ENCODE results near the gene SLC2A9.

The SLC2A9 gene

DNA sequence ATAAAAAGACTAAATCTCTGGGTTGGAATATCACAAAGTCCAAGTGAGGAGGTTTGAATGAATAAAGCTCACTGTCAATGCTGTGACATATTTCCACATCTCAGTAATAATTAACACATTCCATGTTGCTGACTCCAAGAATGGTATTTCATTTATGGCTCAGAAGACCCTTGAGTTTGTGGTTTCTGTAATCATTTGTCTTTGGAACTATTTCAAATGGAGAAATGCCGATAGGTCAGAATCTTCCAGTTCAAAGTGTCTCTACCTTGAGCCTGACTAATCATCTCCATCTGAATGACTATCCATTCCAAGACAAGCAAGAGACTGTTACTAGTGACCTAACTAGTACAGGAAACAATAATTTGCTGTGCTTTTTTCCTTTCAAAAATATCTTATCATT lies 24.2 kb upstream of the SLC2A9 start:
- no peak for DNase-seq (ENCODE audit: low read depth)

DNA sequence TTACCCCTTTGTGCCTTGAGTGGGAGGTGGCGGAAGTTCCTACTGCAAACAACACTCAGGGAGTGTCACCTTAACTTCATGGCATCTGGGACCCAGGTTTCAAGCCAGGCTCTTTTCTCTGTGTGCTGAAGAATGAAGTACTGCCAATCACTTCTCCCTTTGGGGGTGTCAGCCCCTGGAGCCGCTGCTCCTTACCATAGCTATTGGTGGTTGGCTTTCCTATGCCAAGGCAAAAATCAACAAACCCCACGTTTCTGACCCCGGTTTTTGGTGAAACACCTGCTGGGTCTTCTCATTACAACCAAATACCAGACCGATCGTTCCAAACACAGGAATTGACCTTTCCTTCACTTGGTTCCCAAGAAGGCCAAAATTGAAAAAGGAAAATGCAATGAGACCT lies 19.7 kb upstream of the SLC2A9 start:
- DNase-seq (ENCODE audit: low read depth), result no peak

DNA sequence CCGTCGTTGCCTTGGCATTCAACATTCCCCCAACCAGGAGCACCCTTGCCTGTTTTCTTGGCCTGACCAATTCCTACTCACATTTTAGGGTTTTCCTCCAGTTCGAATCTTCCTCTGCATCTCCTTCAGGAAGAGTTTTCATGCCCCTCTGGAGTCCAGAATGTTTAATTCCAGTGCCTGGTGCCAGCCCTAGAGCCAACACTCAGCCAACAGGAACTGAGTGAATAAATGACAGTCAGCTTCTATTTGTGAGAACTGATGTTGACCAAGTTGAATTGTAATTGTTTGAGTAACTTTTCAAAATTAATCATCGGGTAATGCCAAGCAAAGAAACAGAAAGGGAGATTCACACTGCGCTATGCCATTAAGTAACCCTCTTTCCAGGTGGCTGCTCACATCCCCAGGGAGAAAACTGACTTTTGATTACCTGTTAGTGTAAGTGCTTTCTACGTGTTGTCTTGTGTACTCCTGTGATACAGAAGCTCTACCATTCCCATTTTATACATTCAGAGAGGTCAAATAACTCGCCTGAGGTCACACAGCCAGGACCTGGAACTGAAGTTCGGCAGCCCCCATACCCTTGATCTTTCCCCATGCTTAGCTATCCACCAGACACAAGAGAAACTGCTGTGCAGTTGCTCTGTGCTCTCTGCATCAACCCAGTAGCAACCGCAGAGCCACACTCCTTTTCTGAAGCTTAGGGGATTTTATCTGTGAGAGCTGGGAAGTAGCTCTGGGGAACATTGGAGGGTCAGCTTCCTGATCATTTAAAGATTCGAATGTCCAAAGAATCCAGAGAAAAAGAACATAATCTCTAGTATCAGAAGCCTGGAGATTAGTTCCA lies 19.0 kb upstream of the SLC2A9 start:
- DNase-seq (ENCODE audit: low read depth), result no peak

DNA sequence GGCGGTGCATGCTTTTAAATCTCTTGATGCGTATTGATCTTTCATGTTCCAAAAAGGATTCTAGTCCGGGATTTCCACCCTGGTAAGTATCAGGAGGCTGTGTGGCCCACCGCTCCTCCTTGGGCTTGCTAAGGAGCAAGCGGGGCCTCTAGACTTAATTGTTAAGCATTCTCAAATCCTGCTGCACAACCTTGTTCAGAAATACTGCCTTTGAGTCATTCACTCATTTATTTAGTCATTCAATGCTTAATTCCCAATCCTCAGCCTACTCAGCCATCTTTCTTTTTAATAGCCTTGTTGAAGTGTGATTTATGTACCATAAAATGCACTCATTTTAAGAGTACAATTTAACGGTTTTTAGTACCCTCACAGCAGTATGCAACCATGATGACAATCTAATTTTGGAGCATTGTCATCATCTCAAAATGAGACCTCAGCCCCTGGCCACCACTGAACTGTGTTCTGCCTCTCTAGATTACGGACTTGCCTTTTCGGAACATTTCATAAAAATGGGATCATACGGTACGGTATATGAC lies 15.6 kb upstream of the SLC2A9 start:
- DNase-seq (ENCODE audit: low read depth), result no peak

DNA sequence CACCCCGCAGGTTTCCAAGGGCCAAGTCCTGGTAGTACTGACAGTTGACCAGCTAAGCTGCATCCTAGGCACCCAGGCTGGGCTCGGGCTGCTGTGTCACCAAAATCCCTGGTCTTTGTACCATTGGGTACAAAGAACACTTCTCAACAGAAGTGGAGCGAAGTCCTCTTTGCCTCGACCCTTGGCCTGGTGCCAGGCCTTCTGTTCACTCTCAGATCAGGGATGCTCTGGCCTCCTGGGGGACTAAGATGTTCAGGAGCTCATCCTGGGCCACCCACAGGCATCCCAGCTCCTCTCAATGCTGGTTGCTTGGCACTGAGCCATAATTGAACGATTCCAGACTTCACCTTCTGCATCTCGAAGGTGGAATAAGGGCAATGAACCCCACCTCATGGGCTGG lies 13.8 kb upstream of the SLC2A9 start:
- no peak for DNase-seq (ENCODE audit: low read depth)

DNA sequence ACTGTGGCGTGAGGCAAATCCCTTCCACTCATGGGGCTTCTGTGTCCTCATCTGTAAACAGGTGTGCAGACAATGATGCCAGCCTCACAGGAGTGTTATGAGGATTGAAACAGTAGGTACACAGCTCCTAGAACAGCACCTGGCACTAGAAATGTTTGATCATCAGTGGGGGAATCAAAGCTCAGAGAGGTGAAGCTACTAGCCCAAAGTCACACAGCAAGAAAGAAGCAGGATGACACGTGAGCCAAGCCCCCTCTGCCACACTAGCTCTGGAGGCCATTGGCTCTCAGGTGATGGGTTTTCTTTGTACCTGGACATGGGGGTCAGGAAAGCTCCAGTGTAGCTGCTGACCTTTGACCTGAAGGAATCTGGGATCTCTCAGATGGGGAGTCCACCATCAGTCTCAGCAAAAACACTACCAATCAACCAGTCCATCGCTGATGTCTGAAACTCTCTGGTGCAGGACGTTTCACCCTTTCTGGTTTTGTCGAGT lies 13.4 kb upstream of the SLC2A9 start:
- DNase-seq (ENCODE audit: low read depth), result no peak

DNA sequence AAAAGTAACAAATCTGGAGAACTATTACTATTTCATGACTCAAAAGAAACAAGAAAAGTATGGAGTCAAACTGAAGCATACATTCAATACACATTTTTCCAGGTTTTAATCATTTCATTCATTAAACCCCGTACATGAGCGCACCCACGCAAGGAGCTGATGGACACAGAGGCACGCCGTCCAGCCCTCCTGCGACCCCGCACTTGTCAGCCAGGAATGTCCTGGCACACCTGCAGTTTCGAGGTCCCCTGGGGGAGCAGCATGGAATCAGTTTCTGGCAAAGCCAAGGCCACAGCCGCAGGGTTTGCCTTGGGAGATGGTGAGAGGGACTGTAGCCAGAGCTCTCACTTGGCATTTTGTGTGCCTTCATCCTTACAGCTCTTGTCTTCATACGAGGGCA lies 12.8 kb upstream of the SLC2A9 start:
- no peak for DNase-seq (ENCODE audit: low read depth)

DNA sequence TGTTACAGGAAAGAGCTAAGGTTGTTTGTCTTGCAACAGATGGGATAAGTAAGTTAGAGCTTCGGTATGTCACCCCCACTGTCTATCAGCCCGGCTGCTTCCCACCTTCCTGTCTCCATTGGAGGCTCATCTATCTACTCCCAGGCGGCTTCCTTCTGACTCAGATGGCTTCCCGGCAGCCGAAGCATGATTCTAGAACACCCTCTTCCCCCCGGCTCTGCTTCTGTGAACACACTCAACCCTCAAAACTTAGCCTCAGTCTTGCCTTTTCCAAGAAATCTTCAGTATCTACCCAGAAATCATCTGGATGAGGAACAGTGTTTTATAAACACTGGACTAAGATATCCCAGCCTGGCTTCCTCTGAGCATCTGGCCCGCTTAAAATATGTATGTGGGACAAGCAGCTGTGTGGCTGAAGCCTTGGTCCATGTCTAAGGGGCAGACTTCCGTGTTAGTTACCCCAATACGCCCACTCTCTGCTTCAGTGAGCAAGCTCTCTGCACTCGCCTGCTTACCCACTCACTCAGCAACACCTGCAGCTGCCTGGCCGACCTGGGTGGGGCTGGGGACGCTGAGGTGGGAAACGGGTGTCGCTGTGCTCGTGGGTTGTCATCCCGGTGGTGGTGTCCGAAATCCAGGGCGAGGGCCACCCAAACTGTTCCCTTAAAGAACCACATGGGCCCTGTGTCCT lies 12.0 kb upstream of the SLC2A9 start:
- no peak for DNase-seq (ENCODE audit: low read depth)

DNA sequence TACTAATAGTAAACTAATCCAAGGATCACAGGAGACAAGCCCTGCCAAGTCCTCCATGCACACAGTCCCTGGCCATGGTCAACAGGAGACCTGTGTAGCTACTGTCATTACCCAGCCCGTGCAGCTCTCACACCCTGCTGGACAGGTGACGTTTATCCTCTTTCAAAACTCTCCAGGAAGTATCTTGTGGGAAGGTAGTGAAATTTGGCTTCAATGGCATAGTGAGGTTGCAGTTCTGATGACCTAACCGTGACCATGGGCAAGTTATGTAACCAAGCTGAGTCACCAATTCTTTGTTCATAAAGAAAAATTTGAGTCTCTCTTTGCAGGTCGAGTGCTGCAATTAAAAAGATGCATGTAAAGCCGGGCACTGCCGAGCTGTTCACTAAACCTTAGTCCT lies 11.3 kb upstream of the SLC2A9 start:
- no peak for DNase-seq (ENCODE audit: low read depth)

DNA sequence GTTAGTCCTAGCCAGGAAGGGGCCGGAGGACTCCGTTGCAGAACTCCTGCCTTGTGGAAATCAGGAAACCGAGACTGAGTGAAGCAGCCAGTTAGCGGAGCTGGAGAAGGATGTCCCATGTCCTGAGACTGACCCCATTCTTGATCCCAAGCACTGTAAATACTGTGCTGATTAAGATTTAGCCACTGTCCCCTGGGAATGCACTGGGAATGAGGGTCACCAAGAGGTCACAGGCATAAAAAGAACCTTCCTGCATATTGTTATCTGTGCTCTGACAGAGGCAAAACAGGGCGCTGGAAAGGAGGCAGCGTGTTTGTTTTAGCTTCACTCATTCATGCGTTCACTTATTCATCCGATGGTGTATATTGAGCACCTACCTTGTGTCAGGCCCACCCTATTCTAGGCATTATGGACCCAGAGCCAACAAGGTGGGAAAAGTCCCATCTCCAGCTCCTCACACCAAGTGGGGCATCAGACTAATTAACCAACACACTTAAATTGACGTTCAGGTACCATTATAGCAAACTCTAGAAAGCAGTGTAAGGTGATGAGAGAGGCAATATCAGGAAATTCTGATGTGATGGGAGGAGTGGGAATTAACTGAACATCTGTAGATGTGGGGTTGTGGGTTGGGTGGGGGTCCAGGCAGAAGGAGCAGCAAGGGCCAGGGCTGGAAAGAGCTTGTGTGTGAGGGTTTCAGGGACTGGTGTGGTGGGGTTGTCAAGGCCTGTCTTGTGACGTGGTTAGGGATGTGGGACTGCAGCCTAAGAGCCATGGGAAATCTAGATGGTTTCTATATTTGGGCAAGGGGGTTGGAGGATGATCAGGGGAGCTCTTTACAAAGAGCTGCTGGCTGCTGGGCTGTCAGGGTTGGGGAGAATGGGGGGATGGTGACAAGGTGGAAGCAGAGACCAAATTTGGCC lies 10.6 kb upstream of the SLC2A9 start:
- no peak for DNase-seq (ENCODE audit: low read depth)

DNA sequence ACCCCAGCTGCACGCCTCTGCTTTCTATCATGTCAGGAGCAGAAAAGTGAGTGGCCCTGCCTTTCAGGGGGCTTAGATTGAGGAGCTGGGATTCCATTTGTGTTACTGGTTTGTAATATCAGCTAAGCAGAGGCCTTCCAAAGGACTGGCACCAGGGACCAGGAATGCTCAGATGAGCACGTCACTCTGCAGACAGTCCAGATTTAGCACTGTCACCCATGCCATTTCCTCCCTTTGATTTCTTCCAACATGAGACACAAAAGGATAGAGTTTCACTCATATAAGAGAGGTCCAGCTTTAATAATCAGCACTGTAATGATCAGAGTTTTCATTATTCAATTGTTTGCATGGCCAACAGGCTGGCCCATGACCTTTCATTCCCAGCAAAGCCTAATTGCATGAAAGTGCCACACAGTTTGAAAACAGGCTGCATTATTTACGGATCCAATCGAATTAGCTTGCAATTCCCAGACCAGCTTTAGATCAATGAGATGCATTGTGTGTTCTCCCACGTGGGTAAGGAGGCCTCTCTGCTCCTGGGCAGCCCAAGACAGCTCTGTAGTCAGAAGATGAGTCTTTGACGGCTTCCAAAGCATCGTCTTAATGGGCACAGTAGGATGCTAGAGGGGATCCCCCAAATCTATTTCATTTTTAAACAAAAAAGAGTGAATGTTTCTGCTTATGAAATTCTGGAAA lies 9.8 kb upstream of the SLC2A9 start:
- DNase-seq (ENCODE audit: low read depth), result no peak

DNA sequence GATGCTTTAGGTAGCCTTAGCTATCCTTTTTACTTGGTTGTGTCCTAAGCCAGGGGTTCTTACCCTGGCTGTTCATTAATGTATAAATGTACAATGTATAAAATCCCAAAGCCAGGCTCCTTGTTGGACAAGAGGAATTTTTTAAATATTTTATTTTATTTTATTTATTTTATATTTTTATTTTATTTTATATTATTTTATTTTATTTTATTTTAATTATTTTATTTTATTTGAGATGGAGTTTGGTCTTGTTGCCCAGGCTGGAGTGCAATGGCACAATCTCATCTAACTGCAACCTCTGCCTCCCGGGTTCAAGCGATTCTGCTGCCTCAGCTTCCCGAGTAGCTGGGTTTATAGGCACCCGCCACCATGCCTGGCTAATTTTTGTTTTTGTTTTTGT lies 8.1 kb upstream of the SLC2A9 start:
- DNase-seq (ENCODE audit: low read depth), result no peak

DNA sequence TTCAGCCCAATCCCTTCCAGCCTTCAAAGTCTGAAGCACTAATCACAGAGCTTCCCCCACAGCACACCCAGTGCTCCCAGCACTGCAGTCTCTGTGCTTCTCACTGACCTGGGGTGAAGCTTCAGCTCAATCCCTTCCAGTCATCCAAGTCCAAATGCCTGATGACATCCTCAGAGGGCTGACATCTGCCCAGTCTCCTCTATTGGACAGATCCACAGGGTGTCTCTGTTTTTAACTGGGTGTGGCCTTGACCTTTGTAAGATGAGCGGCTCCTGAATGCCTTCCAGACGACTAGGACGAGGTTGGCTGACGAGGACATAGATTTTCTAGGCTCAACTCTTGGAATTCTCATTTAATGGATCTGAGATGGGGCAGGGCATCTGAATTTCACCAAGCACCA lies 7.6 kb upstream of the SLC2A9 start:
- no peak for DNase-seq (ENCODE audit: low read depth)

DNA sequence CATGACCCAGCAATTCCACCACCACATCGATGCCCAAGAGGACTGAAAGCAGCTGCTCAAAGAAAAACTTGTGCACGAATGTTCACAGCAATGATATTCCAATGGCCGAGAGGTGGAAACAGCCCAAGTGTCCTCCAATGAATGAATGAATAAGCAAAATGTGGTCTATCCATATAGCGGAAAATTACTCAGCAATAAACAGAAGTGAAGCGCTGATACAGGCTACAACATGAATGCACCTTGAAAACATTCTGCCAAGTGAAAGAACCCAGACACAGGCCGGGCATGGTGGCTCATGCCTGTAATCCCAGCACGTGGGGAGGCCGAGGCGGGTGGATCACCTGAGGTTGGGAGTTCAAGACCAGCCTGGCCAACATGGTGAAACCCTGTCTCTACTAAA lies 5.2 kb upstream of the SLC2A9 start:
- no peak for DNase-seq (ENCODE audit: low read depth)

DNA sequence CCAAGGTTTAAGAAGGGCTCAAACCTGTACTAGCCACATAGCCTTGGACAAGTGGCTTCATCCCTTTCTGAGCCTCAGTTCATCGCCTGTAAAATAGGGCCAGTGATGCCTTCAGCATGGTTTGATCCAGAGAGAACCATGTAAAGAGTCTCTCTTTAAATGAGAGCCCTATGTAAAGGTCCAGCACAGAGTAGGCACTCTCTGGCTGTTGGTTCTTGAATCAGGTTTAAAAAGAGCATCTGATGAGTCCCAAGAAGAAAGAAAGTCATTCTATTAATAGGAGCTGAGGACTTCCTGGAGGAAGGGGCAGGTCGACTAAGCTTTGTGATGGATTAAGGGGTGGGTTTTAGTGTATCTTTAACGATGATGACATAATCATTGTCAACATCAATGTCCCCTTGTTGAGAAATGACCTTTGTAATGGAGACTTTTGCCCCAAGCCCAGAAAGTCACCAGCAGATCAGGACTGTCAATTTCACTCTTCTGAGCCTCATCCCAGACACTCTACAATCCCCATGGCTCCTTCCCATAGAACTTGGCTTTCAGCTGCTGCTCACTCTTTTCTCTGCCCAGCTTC lies 4.0 kb upstream of the SLC2A9 start:
- no peak for DNase-seq (ENCODE audit: low read depth)

DNA sequence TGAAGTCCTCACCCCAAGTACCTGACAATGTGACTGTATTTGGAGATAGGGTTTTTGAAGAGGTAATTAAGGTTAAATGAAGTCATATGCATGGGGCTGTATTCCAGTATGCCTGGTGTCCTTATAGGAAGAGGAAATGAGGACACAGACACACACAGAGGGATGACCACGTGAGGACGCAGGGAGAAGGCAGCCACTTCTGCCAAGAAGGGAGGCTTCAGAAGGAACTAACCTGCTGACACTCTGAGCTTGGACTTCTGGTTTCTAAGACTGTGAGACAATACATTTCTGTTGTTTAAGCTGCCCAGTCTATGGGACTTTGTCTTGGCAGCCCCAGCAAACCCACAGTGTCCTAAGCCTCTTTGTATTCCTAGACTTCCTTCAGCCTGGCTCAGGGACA lies 3.0 kb upstream of the SLC2A9 start:
- DNase-seq (ENCODE audit: low read depth), result no peak

DNA sequence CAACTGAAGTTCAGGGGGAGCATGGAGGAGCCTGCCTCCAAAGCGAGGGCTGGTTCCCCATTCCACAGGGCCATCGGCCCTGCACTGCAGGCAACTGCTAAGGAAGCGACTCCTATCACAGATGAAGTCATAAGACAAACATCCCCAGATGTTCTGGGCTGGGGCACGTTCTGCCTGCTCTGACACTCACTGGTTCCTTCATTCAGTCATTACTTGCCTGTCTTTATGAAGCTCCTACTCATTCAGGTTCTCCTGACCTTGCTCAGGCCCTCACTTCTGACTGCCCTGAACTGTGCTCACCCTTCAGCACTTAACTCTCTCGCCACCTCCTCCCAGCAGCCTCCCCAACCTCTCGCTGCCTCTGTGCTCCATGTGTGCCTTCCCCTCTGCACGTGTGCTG lies 2.5 kb upstream of the SLC2A9 start:
- no peak for DNase-seq (ENCODE audit: low read depth)

DNA sequence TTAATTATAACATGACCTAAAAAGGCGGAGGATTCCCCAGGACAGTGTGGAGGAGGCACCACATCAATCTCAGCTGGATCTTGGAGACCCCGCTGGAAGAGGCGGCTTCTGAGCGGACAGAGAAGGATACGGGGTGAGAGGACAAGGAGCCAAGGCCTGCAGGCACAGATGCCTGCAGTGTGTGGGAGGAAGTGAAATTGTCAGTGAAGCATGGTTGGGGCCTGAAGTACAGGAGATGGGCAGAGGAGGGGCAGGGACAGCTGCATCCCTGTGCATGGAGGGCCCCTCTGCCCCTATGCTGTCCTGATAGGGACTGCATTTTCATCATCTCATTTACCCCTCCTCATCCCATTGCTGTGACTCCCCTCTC lies 1.7 kb upstream of the SLC2A9 start:
- DNase-seq (ENCODE audit: low read depth), result no peak

DNA sequence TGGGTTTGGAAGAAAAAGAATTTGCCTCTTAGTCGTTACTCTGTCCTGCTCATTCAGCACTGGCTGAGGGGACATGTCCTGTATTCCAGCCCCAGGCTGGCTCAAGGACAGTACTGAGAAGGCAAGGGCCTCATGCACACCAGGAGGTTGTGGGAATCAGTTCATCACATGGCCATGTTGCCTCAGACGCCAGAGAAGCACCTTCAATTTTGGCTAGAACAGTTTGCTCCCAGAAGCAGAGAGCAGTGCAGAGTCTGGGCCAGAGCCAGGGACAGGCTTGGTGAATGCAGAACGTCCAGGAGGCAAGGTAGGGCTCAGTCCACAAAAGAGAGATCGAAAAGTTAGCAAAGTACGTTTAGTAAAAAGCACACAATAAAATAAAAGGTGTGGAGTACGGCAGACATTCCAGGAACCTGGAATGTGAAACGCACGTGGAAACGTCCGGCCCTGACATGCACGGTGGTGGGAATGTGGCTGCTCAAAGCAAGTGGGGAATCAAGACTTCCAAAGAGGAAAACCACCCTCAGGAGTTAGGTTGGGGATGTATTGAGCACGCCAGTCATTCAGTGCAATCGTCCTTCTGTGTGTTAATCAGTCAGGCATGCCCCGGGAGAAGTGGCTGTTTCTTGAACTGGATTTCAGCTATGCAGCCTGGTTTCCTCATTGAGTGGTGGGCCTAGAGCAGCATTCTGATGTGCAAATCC lies 1.2 kb upstream of the SLC2A9 start:
- no peak for DNase-seq (ENCODE audit: low read depth)

DNA sequence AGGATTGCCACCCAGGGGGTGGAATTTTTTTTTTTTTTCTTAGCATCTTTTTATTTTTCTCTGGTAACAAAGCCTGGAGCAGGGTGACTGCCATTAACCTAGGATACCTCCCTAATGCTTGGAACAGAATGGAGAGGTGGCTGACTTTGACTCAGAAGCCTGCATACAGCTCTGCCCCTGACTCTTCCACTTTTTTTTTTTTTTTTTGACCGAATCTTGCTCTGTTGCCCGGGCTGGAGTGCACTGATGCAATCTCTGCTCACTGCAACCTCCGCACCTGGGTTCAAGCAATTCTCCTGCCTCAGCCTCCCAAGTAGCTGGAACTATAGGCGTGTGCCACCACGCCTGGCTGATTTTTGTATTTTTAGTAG lies 341 bp upstream of the SLC2A9 start:
- DNase-seq (ENCODE audit: low read depth), result no peak

DNA sequence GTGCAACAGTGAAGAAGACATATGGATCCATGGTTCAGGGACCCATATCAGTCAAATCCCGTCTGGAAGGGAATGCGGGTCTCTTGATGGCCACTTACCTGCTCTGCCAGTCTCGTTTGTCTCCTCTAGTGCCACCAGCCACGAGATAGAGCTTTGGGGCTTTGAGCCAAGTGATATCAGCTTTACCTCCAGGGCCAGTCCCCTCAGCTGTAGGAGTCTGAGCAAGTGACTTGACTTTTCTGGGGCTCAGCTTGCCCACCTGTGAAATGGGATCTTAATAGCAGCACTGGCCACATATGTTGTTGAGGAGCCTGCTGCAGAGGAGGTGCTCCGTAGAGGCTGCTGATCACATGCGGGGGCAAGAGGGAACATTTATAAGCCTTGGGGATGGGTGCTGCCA lies 1.2 kb downstream of the SLC2A9 start:
- DNase-seq (ENCODE audit: low read depth), result no peak

Measured in activated T-helper 9 cell treated with anti-CD3 and anti-CD28 coated beads, Interleukin-2, amount 50 U/mL, for 16 hours (primary cell).